ENCODE data around the gene LRRC14B.
"Not testable (repeated sequence)": the region's sequence is repeated elsewhere in the genome, so short reads cannot be mapped to it uniquely, and the experiment has no call there.

LRRC14B gene

DNA sequence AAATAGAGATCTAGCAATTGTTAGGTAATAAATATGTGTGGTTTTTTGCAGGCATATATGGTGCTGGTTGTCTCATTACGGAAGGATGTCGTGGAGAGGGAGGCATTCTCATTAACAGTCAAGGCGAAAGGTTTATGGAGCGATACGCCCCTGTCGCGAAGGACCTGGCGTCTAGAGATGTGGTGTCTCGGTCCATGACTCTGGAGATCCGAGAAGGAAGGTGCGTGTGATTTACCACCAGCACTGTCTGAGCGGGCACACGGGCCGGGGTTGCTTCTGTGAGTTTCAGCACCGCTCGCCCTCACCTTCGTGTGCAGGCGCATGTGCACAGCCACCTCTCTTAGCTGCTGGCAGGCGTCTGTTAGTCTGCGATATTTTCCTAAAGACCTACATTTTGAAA lies 42.1 kb downstream of the LRRC14B start:
- H3K4me3 ChIP-seq (ENCODE audit: low read depth, low read length) = not testable (repeated sequence)

GRCh38 chr5:234450-234849 lies 43.2 kb downstream of the LRRC14B start:
- no peak overlapping the region for H3K4me3 ChIP-seq (ENCODE audit: low read depth, low read length)

DNA sequence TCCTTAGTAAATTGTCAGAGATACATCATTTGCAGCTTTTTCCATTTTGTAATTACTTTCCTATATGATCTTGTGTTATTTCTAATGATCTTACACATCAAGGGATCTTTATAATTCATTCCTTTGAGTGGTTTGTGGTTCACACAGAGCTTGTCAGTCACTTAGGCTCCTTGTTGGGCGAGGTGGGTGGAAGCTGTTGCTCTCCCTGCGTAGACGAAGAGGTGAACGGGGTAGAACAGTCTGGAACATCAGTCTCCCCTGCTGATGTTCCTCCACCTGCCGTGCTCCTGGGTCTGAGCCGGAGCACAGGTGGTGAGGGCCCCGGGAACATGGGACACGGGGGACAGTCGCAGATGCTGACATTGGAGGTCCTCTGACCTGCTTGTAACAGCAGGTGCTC lies 44.2 kb downstream of the LRRC14B start:
- not testable (repeated sequence) for H3K4me3 ChIP-seq (ENCODE audit: low read depth, low read length)

GRCh38 chr5:237931-238330 lies 46.6 kb downstream of the LRRC14B start:
- not testable (repeated sequence) for H3K4me3 ChIP-seq (ENCODE audit: low read depth, low read length)

DNA sequence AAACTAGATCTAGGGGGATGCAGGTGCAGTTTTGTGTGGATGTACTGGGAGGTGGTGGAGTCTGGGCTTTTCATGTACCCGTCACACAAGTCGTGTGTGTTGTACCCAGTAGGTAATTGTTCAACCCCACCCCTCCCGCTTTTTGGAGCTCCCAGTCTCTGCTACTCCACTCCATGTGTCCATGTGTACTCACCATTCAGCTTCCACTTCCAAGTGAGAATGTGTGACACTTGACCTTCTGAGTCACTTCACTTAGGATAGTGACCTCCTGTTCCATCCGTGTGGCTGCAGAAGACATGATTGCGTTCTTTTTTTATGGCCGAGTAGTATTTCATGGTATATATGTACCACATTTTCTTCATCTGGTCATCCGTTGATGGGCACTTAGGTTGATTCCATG lies 49.3 kb downstream of the LRRC14B start:
- H3K4me3 ChIP-seq (ENCODE audit: low read depth, low read length) = not testable (repeated sequence)

- not testable (repeated sequence) for H3K4me3 ChIP-seq (ENCODE audit: low read depth, low read length)
Measured at GRCh38 chr5:241045-241669, 49.9 kb downstream of the LRRC14B start.

GRCh38 chr5:243683-244367 lies 52.5 kb downstream of the LRRC14B start:
- not testable (repeated sequence) for H3K4me3 ChIP-seq (ENCODE audit: low read depth, low read length)

DNA sequence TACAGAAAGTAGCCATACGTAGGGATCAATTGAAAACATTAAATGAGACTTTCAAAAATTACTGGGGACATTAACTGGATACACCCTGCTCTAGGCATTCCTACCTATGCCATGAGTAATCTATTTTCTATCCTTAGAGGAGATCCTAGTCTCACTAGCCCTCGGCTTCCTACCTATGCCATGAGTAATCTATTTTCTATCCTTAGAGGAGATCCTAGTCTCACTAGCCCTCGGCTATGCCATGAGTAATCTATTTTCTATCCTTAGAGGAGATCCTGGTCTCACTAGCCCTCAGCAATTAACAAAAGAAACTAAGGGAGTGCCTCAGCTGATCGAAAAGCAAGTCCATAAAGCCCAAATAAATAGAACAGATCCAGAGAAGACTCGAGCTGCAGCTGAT lies 54.4 kb downstream of the LRRC14B start:
- H3K4me3 ChIP-seq (ENCODE audit: low read depth, low read length) = not testable (repeated sequence)

Data from iPS-11a (cell line).